GM23248 (cell line): ENCODE measurements around the gene CCND1.

Experiments
- EZH2 ChIP-seq: fragments of 200-600 bp; sonication (generic); IDR thresholded peaks from 2 replicates; pipeline ENCODE4 v1.6.1; 2018; ENCODE audit warnings: antibody characterized with exemption, mild to moderate bottlenecking; ENCODE audit not compliant: insufficient read depth, poor library complexity, severe bottlenecking
- EZH2phosphoT487 ChIP-seq: fragments of 200-600 bp; sonication (generic); IDR thresholded peaks from 2 replicates; pipeline ENCODE4 v1.6.1; 2018; ENCODE audit warnings: antibody characterized with exemption, moderate library complexity, mild to moderate bottlenecking, low read depth; ENCODE audit not compliant: insufficient read depth

- TF ChIP-seq EZH2phosphoT487: no peak
- TF ChIP-seq EZH2: no peak
Measured at GRCh38 chr11:69604055-69604454, 36.9 kb upstream of the CCND1 start.
